HuH-7.5 (cell line): ENCODE data around the gene MGRN1.
"Not testable (repeated sequence)": the region's sequence is repeated elsewhere in the genome, so short reads cannot be mapped to it uniquely, and the experiment has no call there.

Experiments used
- DNase-seq: peaks from one replicate; pipeline ENCODE4 v3.0.0; 2011; ENCODE audit warnings: low spot score

Gene MGRN1

GRCh38 chr16:4734063-4734729, 109.6 kb downstream of the MGRN1 start, which contains the start of the genes ANKS3 and DNAAF8:
Gene ANKS3, minus strand, starts transcription at chr16:4734271. Its CDS starts 4,122 bp downstream, at chr16:4730149.
Gene DNAAF8, plus strand, starts transcription at chr16:4734537. Its CDS starts 1,978 bp downstream, at chr16:4736515.
- DNase-seq, result peak; percentile 95

- DNase-seq, result peak; percentile 81
Measured at GRCh38 chr16:4734730-4735535, 110.3 kb downstream of the MGRN1 start.

GRCh38 chr16:4736546-4736945, 111.9 kb downstream of the MGRN1 start:
- no peak for DNase-seq

DNA sequence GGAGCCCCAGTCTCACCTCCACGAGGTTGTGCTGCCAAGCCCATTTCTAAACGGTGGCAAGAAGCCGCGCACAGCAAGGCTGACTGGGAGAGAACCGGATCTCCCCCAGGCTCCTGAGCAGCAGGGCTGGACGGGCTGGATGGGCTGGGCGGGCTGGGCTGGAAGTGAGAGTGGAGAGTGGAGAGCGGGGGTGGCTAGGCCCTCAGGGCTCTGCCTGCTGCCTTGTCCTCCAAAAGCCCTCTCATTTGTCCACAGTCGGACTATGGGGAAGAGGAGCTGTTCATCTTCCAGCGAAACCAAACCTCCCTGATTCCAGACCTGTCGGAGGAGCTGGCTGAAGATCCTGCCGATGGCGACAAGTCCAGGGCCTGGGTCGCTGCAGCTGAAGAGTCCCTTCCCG, 112.9 kb downstream of the MGRN1 start:
- DNase-seq, result no peak

- DNase-seq, result not testable (repeated sequence)
Measured at GRCh38 chr16:4738370-4738769, 113.7 kb downstream of the MGRN1 start.
